SK-N-SH (cell line): ENCODE measurements around the gene ADAMTS16.

Experiments
- EP300 ChIP-seq, 2 experiments: IDR thresholded peaks; 2 replicates each; pipeline versions ENCODE4 v1.4.0 to v1.6.1; 2012; ENCODE audit warnings: borderline replicate concordance in 1 of 2, low read depth in 1 of 2, low read length in 1 of 2
- JUND ChIP-seq: IDR thresholded peaks from 2 replicates; pipeline ENCODE4 v1.4.0; 2012
- MAX ChIP-seq: IDR thresholded peaks from 2 replicates; pipeline ENCODE4 v1.4.0; 2012; ENCODE audit warnings: low read depth
- POLR2AphosphoS5 ChIP-seq: IDR thresholded peaks from 2 replicates; pipeline ENCODE4 v1.6.1; 2012; ENCODE audit warnings: low read depth, low read length
- RAD21 ChIP-seq: IDR thresholded peaks from 2 replicates; pipeline ENCODE4 v1.6.1; 2012; ENCODE audit warnings: mild to moderate bottlenecking, low read length
- TF ChIP-seq, protein P1 (sequence below): fragments of 200-600 bp; sonication (generic); IDR thresholded peaks from 2 replicates; pipeline ENCODE4 v1.6.1; 2017; ENCODE audit warnings: antibody characterized with exemption, mild to moderate bottlenecking, moderate library complexity
- TF ChIP-seq, protein P2 (sequence below): IDR thresholded peaks from 2 replicates; pipeline ENCODE4 v1.4.0; 2012; ENCODE audit warnings: low read depth, borderline replicate concordance
- TF ChIP-seq, protein P3 (sequence below): fragments of 150-350 bp; IDR thresholded peaks from 2 replicates; pipeline ENCODE4 v1.6.1; 2017; ENCODE audit warnings: antibody characterized with exemption, low read length, low read depth, borderline replicate concordance

GRCh38 chr5:5308319-5308718 is 168.2 kb downstream of the ADAMTS16 start:
- TF ChIP-seq EP300 (IDR thresholded peaks at IDR 0.05; ENCODE audit: borderline replicate concordance in 1 of 2, low read depth in 1 of 2, low read length in 1 of 2) (no peak), JUND (no peak), RAD21 (no peak), POLR2AphosphoS5 (no peak), MAX (no peak)
- TF ChIP-seq, protein P1, sequence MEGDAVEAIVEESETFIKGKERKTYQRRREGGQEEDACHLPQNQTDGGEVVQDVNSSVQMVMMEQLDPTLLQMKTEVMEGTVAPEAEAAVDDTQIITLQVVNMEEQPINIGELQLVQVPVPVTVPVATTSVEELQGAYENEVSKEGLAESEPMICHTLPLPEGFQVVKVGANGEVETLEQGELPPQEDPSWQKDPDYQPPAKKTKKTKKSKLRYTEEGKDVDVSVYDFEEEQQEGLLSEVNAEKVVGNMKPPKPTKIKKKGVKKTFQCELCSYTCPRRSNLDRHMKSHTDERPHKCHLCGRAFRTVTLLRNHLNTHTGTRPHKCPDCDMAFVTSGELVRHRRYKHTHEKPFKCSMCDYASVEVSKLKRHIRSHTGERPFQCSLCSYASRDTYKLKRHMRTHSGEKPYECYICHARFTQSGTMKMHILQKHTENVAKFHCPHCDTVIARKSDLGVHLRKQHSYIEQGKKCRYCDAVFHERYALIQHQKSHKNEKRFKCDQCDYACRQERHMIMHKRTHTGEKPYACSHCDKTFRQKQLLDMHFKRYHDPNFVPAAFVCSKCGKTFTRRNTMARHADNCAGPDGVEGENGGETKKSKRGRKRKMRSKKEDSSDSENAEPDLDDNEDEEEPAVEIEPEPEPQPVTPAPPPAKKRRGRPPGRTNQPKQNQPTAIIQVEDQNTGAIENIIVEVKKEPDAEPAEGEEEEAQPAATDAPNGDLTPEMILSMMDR, result no peak
- TF ChIP-seq, protein P2, sequence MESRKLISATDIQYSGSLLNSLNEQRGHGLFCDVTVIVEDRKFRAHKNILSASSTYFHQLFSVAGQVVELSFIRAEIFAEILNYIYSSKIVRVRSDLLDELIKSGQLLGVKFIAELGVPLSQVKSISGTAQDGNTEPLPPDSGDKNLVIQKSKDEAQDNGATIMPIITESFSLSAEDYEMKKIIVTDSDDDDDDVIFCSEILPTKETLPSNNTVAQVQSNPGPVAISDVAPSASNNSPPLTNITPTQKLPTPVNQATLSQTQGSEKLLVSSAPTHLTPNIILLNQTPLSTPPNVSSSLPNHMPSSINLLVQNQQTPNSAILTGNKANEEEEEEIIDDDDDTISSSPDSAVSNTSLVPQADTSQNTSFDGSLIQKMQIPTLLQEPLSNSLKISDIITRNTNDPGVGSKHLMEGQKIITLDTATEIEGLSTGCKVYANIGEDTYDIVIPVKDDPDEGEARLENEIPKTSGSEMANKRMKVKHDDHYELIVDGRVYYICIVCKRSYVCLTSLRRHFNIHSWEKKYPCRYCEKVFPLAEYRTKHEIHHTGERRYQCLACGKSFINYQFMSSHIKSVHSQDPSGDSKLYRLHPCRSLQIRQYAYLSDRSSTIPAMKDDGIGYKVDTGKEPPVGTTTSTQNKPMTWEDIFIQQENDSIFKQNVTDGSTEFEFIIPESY, result no peak
- TF ChIP-seq, protein P3, sequence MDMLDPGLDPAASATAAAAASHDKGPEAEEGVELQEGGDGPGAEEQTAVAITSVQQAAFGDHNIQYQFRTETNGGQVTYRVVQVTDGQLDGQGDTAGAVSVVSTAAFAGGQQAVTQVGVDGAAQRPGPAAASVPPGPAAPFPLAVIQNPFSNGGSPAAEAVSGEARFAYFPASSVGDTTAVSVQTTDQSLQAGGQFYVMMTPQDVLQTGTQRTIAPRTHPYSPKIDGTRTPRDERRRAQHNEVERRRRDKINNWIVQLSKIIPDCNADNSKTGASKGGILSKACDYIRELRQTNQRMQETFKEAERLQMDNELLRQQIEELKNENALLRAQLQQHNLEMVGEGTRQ, result no peak
